ENCODE data around the gene DDX1. TPM values are rescaled to one million over a fixed set of nuclear protein-coding genes. Genes with fewer than 3 reads are reported as not detected.

The DDX1 gene
- total RNA-seq, 1 donor from 2014 or later: 77.0 TPM

DNA sequence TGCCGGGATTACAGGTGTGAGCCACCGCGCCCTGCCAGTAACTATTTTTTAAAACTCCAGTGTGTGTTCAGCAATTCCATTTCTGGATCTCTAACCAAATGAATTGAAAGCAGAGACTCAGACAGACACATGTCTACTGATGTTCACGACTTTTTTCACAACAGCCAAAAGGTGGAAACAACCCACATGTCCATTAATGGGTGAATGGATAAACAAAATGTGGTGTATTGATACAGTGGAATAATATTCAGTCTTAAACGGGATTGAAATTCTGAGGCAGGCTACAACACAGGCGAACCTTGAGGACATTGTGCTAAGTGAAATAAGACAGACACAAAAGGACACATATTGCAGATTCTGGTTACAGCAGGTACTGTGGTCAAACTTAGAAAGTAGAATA is 55.0 kb downstream of the DDX1 start:
- no peak for DNase-seq (ENCODE audit: low read depth)
- H3K4me3 ChIP-seq (ENCODE audit: low read depth, low read length): no peak overlapping the region
- TF ChIP-seq, protein P1, sequence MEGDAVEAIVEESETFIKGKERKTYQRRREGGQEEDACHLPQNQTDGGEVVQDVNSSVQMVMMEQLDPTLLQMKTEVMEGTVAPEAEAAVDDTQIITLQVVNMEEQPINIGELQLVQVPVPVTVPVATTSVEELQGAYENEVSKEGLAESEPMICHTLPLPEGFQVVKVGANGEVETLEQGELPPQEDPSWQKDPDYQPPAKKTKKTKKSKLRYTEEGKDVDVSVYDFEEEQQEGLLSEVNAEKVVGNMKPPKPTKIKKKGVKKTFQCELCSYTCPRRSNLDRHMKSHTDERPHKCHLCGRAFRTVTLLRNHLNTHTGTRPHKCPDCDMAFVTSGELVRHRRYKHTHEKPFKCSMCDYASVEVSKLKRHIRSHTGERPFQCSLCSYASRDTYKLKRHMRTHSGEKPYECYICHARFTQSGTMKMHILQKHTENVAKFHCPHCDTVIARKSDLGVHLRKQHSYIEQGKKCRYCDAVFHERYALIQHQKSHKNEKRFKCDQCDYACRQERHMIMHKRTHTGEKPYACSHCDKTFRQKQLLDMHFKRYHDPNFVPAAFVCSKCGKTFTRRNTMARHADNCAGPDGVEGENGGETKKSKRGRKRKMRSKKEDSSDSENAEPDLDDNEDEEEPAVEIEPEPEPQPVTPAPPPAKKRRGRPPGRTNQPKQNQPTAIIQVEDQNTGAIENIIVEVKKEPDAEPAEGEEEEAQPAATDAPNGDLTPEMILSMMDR (conservative IDR thresholded peaks at IDR 0.05; ENCODE audit: low read depth, low read length): no peak

DNA sequence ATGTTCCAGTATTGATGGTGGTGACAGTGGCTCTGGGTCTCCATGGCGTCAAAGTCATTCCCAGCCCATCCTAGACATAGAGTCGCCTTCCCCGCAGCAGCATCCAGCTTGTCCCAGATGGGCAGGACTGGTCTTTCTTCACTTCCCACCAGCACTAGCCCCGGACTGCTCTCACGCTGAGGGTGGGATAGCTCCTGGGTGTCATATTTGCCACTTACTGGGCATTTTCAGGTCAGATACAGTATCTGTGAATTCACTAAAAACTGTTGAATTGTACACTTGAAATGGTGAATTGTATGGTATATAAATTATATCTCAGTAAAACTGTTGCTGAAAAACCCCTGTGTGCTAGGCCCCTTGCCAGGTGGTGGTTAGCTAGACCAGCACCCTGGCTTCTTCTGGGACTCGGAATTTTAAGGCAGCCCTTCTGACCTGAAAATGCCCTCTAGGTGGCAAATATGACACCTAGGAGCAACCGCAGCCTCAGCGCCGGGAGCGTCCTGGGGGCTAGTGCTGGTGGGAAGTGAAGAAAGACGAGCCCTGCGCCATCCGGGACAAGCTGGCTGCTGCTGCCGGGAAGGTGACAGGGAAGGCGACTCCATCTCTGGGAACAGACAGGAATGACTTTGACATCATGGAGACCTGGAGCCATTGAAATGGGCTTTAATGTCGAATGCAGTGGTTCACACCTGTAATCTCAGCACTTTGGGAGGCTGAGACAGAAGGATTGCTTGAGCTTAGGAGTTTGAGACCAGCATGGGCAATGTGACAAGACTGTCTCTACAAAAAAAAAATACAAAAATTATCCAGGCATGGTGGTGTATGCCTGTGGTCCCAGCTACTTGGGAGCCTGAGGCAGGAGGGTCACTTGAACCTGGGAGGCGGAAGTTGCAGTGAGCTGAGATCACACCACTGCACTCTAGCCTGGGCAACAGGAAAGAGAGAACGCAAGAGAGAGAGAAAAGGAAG is 56.2 kb downstream of the DDX1 start:
- no peak overlapping the region for H3K4me3 ChIP-seq (ENCODE audit: low read depth, low read length)
- TF ChIP-seq, protein P1 (conservative IDR thresholded peaks at IDR 0.05; ENCODE audit: low read depth, low read length): no peak
- no peak for DNase-seq (ENCODE audit: low read depth)

GRCh38 chr2:15648593-15649525 is 57.2 kb downstream of the DDX1 start:
- H3K4me3 ChIP-seq (ENCODE audit: low read depth, low read length): no peak overlapping the region
- TF ChIP-seq, protein P1 (conservative IDR thresholded peaks at IDR 0.05; ENCODE audit: low read depth, low read length): no peak
- DNase-seq (ENCODE audit: low read depth): no peak

GRCh38 chr2:15649561-15650255 is 58.0 kb downstream of the DDX1 start:
- no peak overlapping the region for H3K4me3 ChIP-seq (ENCODE audit: low read depth, low read length)
- DNase-seq (ENCODE audit: low read depth): no peak
- TF ChIP-seq, protein P1 (conservative IDR thresholded peaks at IDR 0.05; ENCODE audit: low read depth, low read length): no peak

GRCh38 chr2:15650616-15651366 is 59.1 kb downstream of the DDX1 start:
- DNase-seq (ENCODE audit: low read depth): no peak
- no peak overlapping the region for H3K4me3 ChIP-seq (ENCODE audit: low read depth, low read length)
- TF ChIP-seq, protein P1 (conservative IDR thresholded peaks at IDR 0.05; ENCODE audit: low read depth, low read length): no peak

DNA sequence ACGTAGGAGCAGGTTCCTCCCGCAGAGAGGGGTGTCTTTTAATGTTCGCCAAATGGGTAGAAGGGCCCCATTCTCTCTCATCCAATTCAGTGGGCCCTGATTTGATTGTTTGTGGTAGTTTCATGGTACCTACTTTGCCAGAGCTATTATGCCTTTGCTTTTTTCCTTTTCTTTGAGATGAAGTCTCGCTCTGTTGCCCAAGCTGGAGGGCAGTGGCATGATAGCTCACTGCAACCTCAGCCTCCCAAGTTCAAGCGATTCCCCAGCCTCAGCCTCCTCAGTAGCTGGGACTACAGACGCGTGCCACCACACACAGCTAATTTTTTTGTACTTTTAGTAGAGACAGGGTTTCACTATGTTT is 59.7 kb downstream of the DDX1 start:
- TF ChIP-seq, protein P1 (conservative IDR thresholded peaks at IDR 0.05; ENCODE audit: low read depth, low read length): no peak
- no peak overlapping the region for H3K4me3 ChIP-seq (ENCODE audit: low read depth, low read length)
- DNase-seq (ENCODE audit: low read depth): no peak

Measured in epithelial cell of proximal tubule (primary cell).